Muscle layer of colon (tissue), 2 donors: ENCODE results near the gene VTI1A.

ENCODE experiments used
- H3K27ac ChIP-seq: one replicate; pipeline ENCODE4 v1.7.0; 2013; ENCODE audit warnings: low read depth, mild to moderate bottlenecking, low read length, moderate library complexity
- H3K27me3 ChIP-seq, 2 donors: one replicate each; pipeline ENCODE4 v1.7.0; 2013; ENCODE audit warnings: low read length in 2 of 2, mild to moderate bottlenecking in 2 of 2; ENCODE audit not compliant: insufficient read depth in 2 of 2, control insufficient read depth in 1 of 2
- H3K36me3 ChIP-seq: one replicate; pipeline ENCODE4 v1.7.0; 2013; ENCODE audit warnings: mild to moderate bottlenecking, low read length; ENCODE audit not compliant: insufficient read depth
- H3K4me1 ChIP-seq: one replicate; pipeline ENCODE4 v1.7.0; 2013; ENCODE audit warnings: mild to moderate bottlenecking, low read length; ENCODE audit not compliant: insufficient read depth
- H3K4me3 ChIP-seq, 2 donors: one replicate each; pipeline ENCODE4 v1.7.0; 2013; ENCODE audit warnings: low read length in 2 of 2, low read depth in 1 of 2, mild to moderate bottlenecking in 1 of 2, moderate library complexity in 1 of 2
- H3K9ac ChIP-seq: one replicate; pipeline ENCODE4 v1.7.0; 2013; ENCODE audit warnings: low read length
- H3K9me3 ChIP-seq: one replicate; pipeline ENCODE4 v1.7.0; 2013; ENCODE audit warnings: mild to moderate bottlenecking, low read length
- donor health status: abdominal sarcoma.
- donor health status: Adenocarcinoma of cecum.

Gene VTI1A

GRCh38 chr10:112821663-112822062 lies 374.6 kb downstream of the VTI1A start:
- no peaks in the 10 kb centered on the region for H3K36me3 ChIP-seq
- no peaks in the 10 kb centered on the region for H3K4me1 ChIP-seq
- H3K9me3 ChIP-seq = no peaks in the 10 kb centered on the region
- H3K9ac ChIP-seq = no peak overlapping the region
- no peak overlapping the region for H3K27ac ChIP-seq
- H3K4me3 ChIP-seq = no peak overlapping the region
- H3K27me3 ChIP-seq = no peaks in the 10 kb centered on the region

GRCh38 chr10:112823007-112823406 lies 376.0 kb downstream of the VTI1A start:
- H3K9me3 ChIP-seq = no peaks in the 10 kb centered on the region
- no peak overlapping the region for H3K4me3 ChIP-seq
- H3K27me3 ChIP-seq = no peaks in the 10 kb centered on the region
- no peak overlapping the region for H3K27ac ChIP-seq
- H3K9ac ChIP-seq = no peak overlapping the region
- H3K36me3 ChIP-seq = no peaks in the 10 kb centered on the region
- H3K4me1 ChIP-seq = no peaks in the 10 kb centered on the region

GRCh38 chr10:112823604-112824003 lies 376.6 kb downstream of the VTI1A start:
- Histone ChIP-seq H3K27ac (no peak overlapping the region), H3K9me3 (no peaks in the 10 kb centered on the region), H3K4me1 (no peaks in the 10 kb centered on the region), H3K27me3 (no peaks in the 10 kb centered on the region), H3K9ac (no peak overlapping the region), H3K4me3 (no peak overlapping the region), H3K36me3 (no peaks in the 10 kb centered on the region)

- H3K27ac ChIP-seq = no peak overlapping the region
- H3K4me1 ChIP-seq = no peaks in the 10 kb centered on the region
- H3K4me3 ChIP-seq = no peak overlapping the region
- H3K9ac ChIP-seq = no peak overlapping the region
- no peaks in the 10 kb centered on the region for H3K27me3 ChIP-seq
- no peaks in the 10 kb centered on the region for H3K36me3 ChIP-seq
- H3K9me3 ChIP-seq = no peaks in the 10 kb centered on the region
Measured at GRCh38 chr10:112826018-112826697, 379.1 kb downstream of the VTI1A start.

- H3K9me3 ChIP-seq = no peaks in the 10 kb centered on the region
Measured at GRCh38 chr10:112827086-112827485, 380.1 kb downstream of the VTI1A start.

GRCh38 chr10:112827951-112828350 lies 380.9 kb downstream of the VTI1A start:
- Histone ChIP-seq H3K4me3 (no peak overlapping the region), H3K9ac (no peak overlapping the region), H3K4me1 (no peaks in the 10 kb centered on the region), H3K9me3 (no peaks in the 10 kb centered on the region), H3K36me3 (no peaks in the 10 kb centered on the region), H3K27ac (no peak overlapping the region), H3K27me3 (no peaks in the 10 kb centered on the region)

More at GRCh38 chr10:112827086-112827485, 380.1 kb downstream of the VTI1A start:
- Histone ChIP-seq H3K4me1 (no peaks in the 10 kb centered on the region), H3K9ac (no peak overlapping the region), H3K27me3 (no peaks in the 10 kb centered on the region), H3K4me3 (no peak overlapping the region), H3K27ac (no peak overlapping the region), H3K36me3 (no peaks in the 10 kb centered on the region)

GRCh38 chr10:112831859-112832258 lies 384.8 kb downstream of the VTI1A start:
- Histone ChIP-seq H3K36me3 (no peaks in the 10 kb centered on the region), H3K9ac (no peak overlapping the region), H3K4me1 (no peaks in the 10 kb centered on the region), H3K9me3 (no peaks in the 10 kb centered on the region), H3K4me3 (no peak overlapping the region), H3K27ac (no peak overlapping the region), H3K27me3 (no peaks in the 10 kb centered on the region)

GRCh38 chr10:112832361-112832878 lies 385.4 kb downstream of the VTI1A start:
- Histone ChIP-seq H3K9ac (no peak overlapping the region), H3K36me3 (no peaks in the 10 kb centered on the region), H3K4me3 (no peak overlapping the region), H3K27me3 (no peaks in the 10 kb centered on the region), H3K9me3 (no peaks in the 10 kb centered on the region), H3K4me1 (no peaks in the 10 kb centered on the region), H3K27ac (no peak overlapping the region)

- Histone ChIP-seq H3K27me3 (no peaks in the 10 kb centered on the region), H3K4me3 (no peak overlapping the region), H3K4me1 (no peaks in the 10 kb centered on the region), H3K36me3 (no peaks in the 10 kb centered on the region), H3K9me3 (no peaks in the 10 kb centered on the region), H3K27ac (no peak overlapping the region), H3K9ac (no peak overlapping the region)
Measured at GRCh38 chr10:112832959-112833358, 385.9 kb downstream of the VTI1A start.

GRCh38 chr10:112834751-112835181 lies 387.8 kb downstream of the VTI1A start:
- H3K9ac ChIP-seq = no peak overlapping the region
- H3K4me3 ChIP-seq = no peak overlapping the region
- H3K4me1 ChIP-seq = no peaks in the 10 kb centered on the region
- H3K9me3 ChIP-seq = no peaks in the 10 kb centered on the region
- H3K36me3 ChIP-seq = no peaks in the 10 kb centered on the region
- H3K27me3 ChIP-seq = no peaks in the 10 kb centered on the region
- no peak overlapping the region for H3K27ac ChIP-seq

GRCh38 chr10:112835217-112835715 lies 388.3 kb downstream of the VTI1A start:
- no peaks in the 10 kb centered on the region for H3K36me3 ChIP-seq
- H3K4me1 ChIP-seq = no peaks in the 10 kb centered on the region
- H3K4me3 ChIP-seq = no peak overlapping the region
- no peak overlapping the region for H3K9ac ChIP-seq
- no peaks in the 10 kb centered on the region for H3K9me3 ChIP-seq
- H3K27me3 ChIP-seq = no peaks in the 10 kb centered on the region
- no peak overlapping the region for H3K27ac ChIP-seq

- H3K9ac ChIP-seq = no peak overlapping the region
- no peak overlapping the region for H3K27ac ChIP-seq
- no peaks in the 10 kb centered on the region for H3K27me3 ChIP-seq
- no peaks in the 10 kb centered on the region for H3K4me1 ChIP-seq
- H3K36me3 ChIP-seq = no peaks in the 10 kb centered on the region
- no peak overlapping the region for H3K4me3 ChIP-seq
- no peaks in the 10 kb centered on the region for H3K9me3 ChIP-seq
Measured at GRCh38 chr10:112835944-112836451, 389.0 kb downstream of the VTI1A start.
